Kidney epithelial cell (primary cell): ENCODE data around the gene PYROXD2. TPM values are rescaled to one million over a fixed set of nuclear protein-coding genes. Genes with fewer than 3 reads are reported as not detected.

Experiments used
- DNase-seq: peaks from one replicate; pipeline ENCODE4 v3.0.0-alpha.2; 2010; ENCODE audit warnings: low read depth
- H3K27me3 ChIP-seq: 2 replicates; pipeline ENCODE4 v1.6.0; 2011; ENCODE audit warnings: low read length; ENCODE audit not compliant: control insufficient read depth, insufficient read depth
- H3K36me3 ChIP-seq: 2 replicates; pipeline ENCODE4 v1.5.1; 2011; ENCODE audit warnings: low read length; ENCODE audit not compliant: control insufficient read depth, insufficient read depth
- H3K4me3 ChIP-seq: 2 replicates; pipeline ENCODE4 v1.5.1; 2011; ENCODE audit warnings: low read depth, mild to moderate bottlenecking, control low read depth, low read length
- CTCF ChIP-seq: IDR thresholded peaks from 2 replicates; pipeline ENCODE4 v1.5.1; 2011; ENCODE audit warnings: mild to moderate bottlenecking, moderate library complexity, low read length, control low read depth, inconsistent platforms; ENCODE audit not compliant: insufficient read depth, poor library complexity, severe bottlenecking
- total RNA-seq: library from RNA; depleted of rRNA; stranded (reverse); fragments of >200 nt; gene quantifications from 2 replicates; pipeline ENCODE4 v1.2.3, GENCODE V29; 2015

The PYROXD2 gene
- total RNA-seq, 1 donor from 2014 or later: 5.8 TPM

GRCh38 chr10:98404571-98405359, 10.2 kb downstream of the PYROXD2 start:
- no peak for TF ChIP-seq CTCF
- H3K36me3 ChIP-seq: no peaks in the 10 kb centered on the region
- DNase-seq: no peak

GRCh38 chr10:98403812-98404504, 11.0 kb downstream of the PYROXD2 start:
- Histone ChIP-seq H3K36me3 (no peaks in the 10 kb centered on the region), H3K27me3 (no peaks in the 10 kb centered on the region), H3K4me3 (no peak overlapping the region)
- no peak for DNase-seq
- no peak for TF ChIP-seq CTCF

More at GRCh38 chr10:98404571-98405359, 10.2 kb downstream of the PYROXD2 start:
- no peak overlapping the region for H3K4me3 ChIP-seq
- no peaks in the 10 kb centered on the region for H3K27me3 ChIP-seq

GRCh38 chr10:98402931-98403718, 11.9 kb downstream of the PYROXD2 start:
- no peak overlapping the region for H3K4me3 ChIP-seq
- no peaks in the 10 kb centered on the region for H3K36me3 ChIP-seq
- no peak for DNase-seq
- TF ChIP-seq CTCF: no peak
- no peaks in the 10 kb centered on the region for H3K27me3 ChIP-seq

GRCh38 chr10:98402478-98402877, 12.5 kb downstream of the PYROXD2 start:
- TF ChIP-seq CTCF: no peak
- no peak for DNase-seq
- H3K4me3 ChIP-seq: no peak overlapping the region
- H3K27me3 ChIP-seq: no peaks in the 10 kb centered on the region
- H3K36me3 ChIP-seq: no peaks in the 10 kb centered on the region

GRCh38 chr10:98400482-98400881, 14.5 kb downstream of the PYROXD2 start:
- Histone ChIP-seq H3K36me3 (no peaks in the 10 kb centered on the region), H3K27me3 (no peaks in the 10 kb centered on the region), H3K4me3 (no peak overlapping the region)
- no peak for TF ChIP-seq CTCF
- no peak for DNase-seq
